A673 (cell line): ENCODE data around the gene CAMK1D. TPM values are rescaled to one million over a fixed set of nuclear protein-coding genes. Genes with fewer than 3 reads are reported as not detected.

Experiments
- BruUV-seq: library from RNA; stranded (reverse); fragments of 400-500 nt; replicated peaks from 2 replicates; lab custom pipeline; 2021; lab: Mats Ljungman, UMichigan
- CTCF ChIA-PET: fragments of 300-600 bp; sonication (Branson Sonifier 250); formaldehyde crosslinking; loops from one replicate; lab custom pipeline; 2022; ENCODE audit warnings: antibody characterized with exemption; lab: Charles Lee
- POLR2A ChIA-PET: fragments of 300-600 bp; sonication (Branson Sonifier 250); formaldehyde crosslinking; loops from one replicate; lab custom pipeline; 2022; ENCODE audit warnings: antibody characterized with exemption; ENCODE audit not compliant: low non-redundant PET; lab: Charles Lee
- DNase-seq: peaks from one replicate; pipeline ENCODE4 v3.0.0-alpha.2; 2015; ENCODE audit warnings: low spot score
- H3K27ac ChIP-seq: fragments of 200-600 bp; sonication (generic); 2 replicates; pipeline ENCODE4 v1.5.1; 2016; ENCODE audit warnings: mixed run types, low read depth, mild to moderate bottlenecking, mixed read lengths, antibody characterized with exemption, low read length; ENCODE audit not compliant: poor library complexity, severe bottlenecking
- H3K27me3 ChIP-seq: fragments of 200-600 bp; sonication (generic); replicated peaks from 2 replicates; pipeline ENCODE4 v1.6.1; 2017; ENCODE audit warnings: mixed run types, low read depth, mild to moderate bottlenecking, mixed read lengths, antibody characterized with exemption, low read length; ENCODE audit not compliant: insufficient read depth, poor library complexity
- H3K36me3 ChIP-seq: fragments of 200-600 bp; sonication (generic); 2 replicates; pipeline ENCODE4 v1.6.1; 2016; ENCODE audit warnings: mixed run types, mild to moderate bottlenecking, mixed read lengths, antibody characterized with exemption, low read length; ENCODE audit not compliant: insufficient read depth, poor library complexity, severe bottlenecking
- H3K4me1 ChIP-seq: fragments of 200-600 bp; sonication (generic); 2 replicates; pipeline ENCODE4 v1.6.1; 2017; ENCODE audit warnings: mixed run types, mild to moderate bottlenecking, mixed read lengths, antibody characterized with exemption, low read length; ENCODE audit not compliant: insufficient read depth, poor library complexity, severe bottlenecking
- H3K4me3 ChIP-seq: fragments of 200-600 bp; sonication (generic); 2 replicates; pipeline ENCODE4 v1.5.1; 2016; ENCODE audit warnings: low read depth, mixed run types, mild to moderate bottlenecking, mixed read lengths, low read length; ENCODE audit not compliant: poor library complexity, severe bottlenecking
- H3K9me3 ChIP-seq: fragments of 200-600 bp; sonication (generic); 2 replicates; pipeline ENCODE4 v1.6.1; 2016; ENCODE audit warnings: mixed run types, low read depth, mild to moderate bottlenecking, mixed read lengths, antibody characterized with exemption, low read length; ENCODE audit not compliant: poor library complexity, severe bottlenecking
- EZH2 ChIP-seq: fragments of 200-600 bp; sonication (generic); IDR thresholded peaks from 2 replicates; pipeline ENCODE4 v1.6.1; 2017; ENCODE audit warnings: borderline replicate concordance, low read depth, mild to moderate bottlenecking, mixed read lengths, antibody characterized with exemption, low read length; ENCODE audit not compliant: poor library complexity, severe bottlenecking
- intact Hi-C: fragments of 100-400 bp; cut with micrococcal nuclease; formaldehyde crosslinking; loops from one replicate; pipeline ENCODE4 v1.10.0; 2022; ENCODE audit not compliant: unreplicated experiment
- total RNA-seq: library from RNA; stranded (reverse); gene quantifications from 2 replicates; pipeline ENCODE4 v1.2.3, GENCODE V29; 2021
- TF ChIP-seq, protein P1 (sequence below): fragments of 300-800, 200-600 bp; sonication (generic); conservative IDR thresholded peaks from 2 replicates; pipeline ENCODE4 v1.5.1; 2017; ENCODE audit warnings: low read depth, mild to moderate bottlenecking, antibody characterized with exemption, low read length, moderate library complexity, mixed read lengths

Gene CAMK1D
- total RNA-seq, 1 experiment from 2014 or later, result 23.7 TPM

DNA sequence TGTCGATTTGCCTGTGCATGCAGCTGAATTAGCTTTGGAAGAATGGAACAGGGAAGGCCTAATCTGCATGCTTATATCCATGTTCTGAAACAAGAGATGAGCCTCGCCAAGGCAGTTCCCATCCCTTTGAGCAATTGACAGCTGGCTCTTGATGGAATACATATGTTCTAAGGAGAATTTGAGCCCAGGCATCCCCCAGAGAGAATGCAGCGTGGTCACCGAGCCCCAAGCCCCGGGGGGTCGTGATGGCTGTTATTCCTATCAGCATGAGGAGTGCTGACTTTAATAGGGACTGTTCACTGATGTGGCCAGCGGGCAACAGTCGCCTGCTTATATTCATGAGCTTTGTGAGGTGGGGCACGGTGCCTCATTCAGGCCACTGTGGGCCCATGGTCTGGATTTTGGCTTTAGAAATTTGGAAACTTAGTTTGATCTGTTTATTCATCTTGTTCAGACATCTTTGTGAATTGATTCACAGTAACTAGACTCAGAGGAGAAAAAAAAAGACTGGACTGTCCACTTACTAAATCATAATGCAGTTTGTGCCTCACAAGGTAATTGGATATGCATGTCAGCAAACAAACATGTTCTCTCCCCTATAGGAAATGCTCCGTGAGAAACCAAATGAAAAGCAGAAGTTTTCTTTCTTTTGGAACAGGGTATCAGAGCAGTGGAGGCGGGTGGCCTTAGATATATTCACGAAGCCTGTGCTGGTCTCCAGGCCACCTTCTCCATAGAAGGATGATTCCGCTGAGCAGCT, 447.2 kb downstream of the CAMK1D start:
- H3K27ac ChIP-seq, result no peak overlapping the region
- H3K36me3 ChIP-seq, result no peaks in the 10 kb centered on the region
- POLR2A ChIA-PET, result no interaction called here
- H3K27me3 ChIP-seq, result no peaks in the 10 kb centered on the region
- no peak overlapping the region for H3K4me3 ChIP-seq
- DNase-seq, result peak; percentile 45
- no peak for TF ChIP-seq EZH2
- TF ChIP-seq, protein P1, sequence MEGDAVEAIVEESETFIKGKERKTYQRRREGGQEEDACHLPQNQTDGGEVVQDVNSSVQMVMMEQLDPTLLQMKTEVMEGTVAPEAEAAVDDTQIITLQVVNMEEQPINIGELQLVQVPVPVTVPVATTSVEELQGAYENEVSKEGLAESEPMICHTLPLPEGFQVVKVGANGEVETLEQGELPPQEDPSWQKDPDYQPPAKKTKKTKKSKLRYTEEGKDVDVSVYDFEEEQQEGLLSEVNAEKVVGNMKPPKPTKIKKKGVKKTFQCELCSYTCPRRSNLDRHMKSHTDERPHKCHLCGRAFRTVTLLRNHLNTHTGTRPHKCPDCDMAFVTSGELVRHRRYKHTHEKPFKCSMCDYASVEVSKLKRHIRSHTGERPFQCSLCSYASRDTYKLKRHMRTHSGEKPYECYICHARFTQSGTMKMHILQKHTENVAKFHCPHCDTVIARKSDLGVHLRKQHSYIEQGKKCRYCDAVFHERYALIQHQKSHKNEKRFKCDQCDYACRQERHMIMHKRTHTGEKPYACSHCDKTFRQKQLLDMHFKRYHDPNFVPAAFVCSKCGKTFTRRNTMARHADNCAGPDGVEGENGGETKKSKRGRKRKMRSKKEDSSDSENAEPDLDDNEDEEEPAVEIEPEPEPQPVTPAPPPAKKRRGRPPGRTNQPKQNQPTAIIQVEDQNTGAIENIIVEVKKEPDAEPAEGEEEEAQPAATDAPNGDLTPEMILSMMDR, result no peak
- peaks cover 5% of the 10 kb centered on the region for H3K4me1 ChIP-seq
- intact Hi-C loops, result no loop called here
- BruUV-seq, result no TSS peak
- CTCF ChIA-PET, result no interaction called here
- H3K9me3 ChIP-seq, result no peaks in the 10 kb centered on the region

DNA sequence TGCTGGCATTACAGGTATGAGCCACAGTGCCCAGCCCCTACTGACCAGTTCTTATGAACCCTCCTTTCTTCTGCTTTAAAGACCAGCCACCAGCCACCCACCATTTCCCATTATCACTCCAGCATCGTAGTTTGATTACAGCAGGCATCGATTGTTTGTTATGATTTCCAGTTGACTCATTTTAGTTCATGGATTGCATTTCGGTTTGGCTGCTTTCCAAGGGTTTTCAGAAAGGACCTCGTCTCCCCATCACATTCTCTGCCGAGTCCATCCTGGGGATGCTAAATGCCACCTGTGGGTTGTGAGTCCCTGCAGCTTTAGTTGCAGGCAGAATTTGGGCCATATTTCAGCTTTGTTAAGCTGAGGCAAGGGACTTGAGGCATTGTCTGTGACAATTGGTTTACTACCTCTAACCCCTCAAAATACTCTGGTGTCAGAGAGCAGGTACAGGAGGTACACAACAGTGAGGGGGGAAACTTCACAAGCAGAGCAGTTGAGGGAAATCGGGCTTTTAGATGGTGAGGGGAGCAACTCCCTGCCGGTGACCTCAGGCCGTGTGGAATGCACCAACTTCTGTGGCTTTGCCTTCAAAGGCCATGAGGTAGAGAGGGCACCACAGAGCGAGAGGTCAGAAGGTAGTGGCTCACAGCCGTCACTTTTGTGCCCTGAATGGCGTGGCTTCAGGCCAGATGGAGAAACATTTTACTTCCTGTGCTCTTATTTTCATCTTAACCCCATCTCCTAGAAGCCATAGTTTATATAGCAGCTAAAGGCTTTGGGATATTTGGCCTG, 448.3 kb downstream of the CAMK1D start:
- intact Hi-C loops, result no loop called here
- H3K36me3 ChIP-seq, result no peaks in the 10 kb centered on the region
- H3K4me1 ChIP-seq, result peaks cover 5% of the 10 kb centered on the region
- no peaks in the 10 kb centered on the region for H3K27me3 ChIP-seq
- no peak for TF ChIP-seq EZH2
- TF ChIP-seq, protein P1, result no peak
- H3K27ac ChIP-seq, result no peak overlapping the region
- no peak for DNase-seq
- H3K9me3 ChIP-seq, result no peaks in the 10 kb centered on the region
- no peak overlapping the region for H3K4me3 ChIP-seq
- BruUV-seq, result no TSS peak
- CTCF ChIA-PET, result no interaction called here
- POLR2A ChIA-PET, result no interaction called here

DNA sequence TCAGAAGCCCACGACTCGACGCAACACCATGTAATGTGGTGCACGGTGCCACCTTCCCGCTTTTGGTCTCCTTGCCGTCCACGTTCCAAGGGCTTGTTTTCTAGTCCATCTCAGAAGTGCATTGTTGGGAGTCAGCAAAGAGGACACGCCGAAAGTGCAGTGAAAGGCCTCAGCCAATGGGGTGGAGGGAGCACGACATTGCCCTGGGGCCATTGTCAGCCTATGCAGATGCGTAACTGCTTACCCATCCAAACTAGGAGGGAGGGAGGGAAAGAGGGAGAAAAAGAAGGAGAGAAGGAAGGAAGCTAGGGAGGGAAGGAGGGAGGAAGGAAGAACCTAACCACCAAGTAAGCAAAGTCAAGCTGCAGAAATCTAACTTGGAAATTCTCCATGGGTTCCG, 449.8 kb downstream of the CAMK1D start:
- H3K27me3 ChIP-seq, result no peaks in the 10 kb centered on the region
- intact Hi-C loops, result no loop called here
- CTCF ChIA-PET, result no interaction called here
- peaks cover 5% of the 10 kb centered on the region for H3K4me1 ChIP-seq
- no TSS peak for BruUV-seq
- no peaks in the 10 kb centered on the region for H3K36me3 ChIP-seq
- no peak overlapping the region for H3K4me3 ChIP-seq
- DNase-seq, result no peak
- H3K27ac ChIP-seq, result no peak overlapping the region
- H3K9me3 ChIP-seq, result no peaks in the 10 kb centered on the region
- POLR2A ChIA-PET, result no interaction called here
- TF ChIP-seq, protein P1, result no peak
- TF ChIP-seq EZH2, result no peak
